ENCODE results near the gene AK5.

The AK5 gene

GRCh38 chr1:77339326-77339725 is 57.5 kb downstream of the AK5 start:
- Histone ChIP-seq H3K27ac (ENCODE audit: low read depth, low read length) (no peak overlapping the region), H3K27me3 (ENCODE audit: control insufficient read depth, insufficient read depth, low read length) (no peaks in the 10 kb centered on the region)

GRCh38 chr1:77341195-77341594 is 59.4 kb downstream of the AK5 start:
- Histone ChIP-seq H3K9ac (ENCODE audit: low read length) (no peak overlapping the region), H3K4me3 (ENCODE audit: low read length) (no peak overlapping the region), H3K27ac (ENCODE audit: low read depth, low read length) (no peak overlapping the region), H3K27me3 (ENCODE audit: control insufficient read depth, insufficient read depth, low read length) (no peaks in the 10 kb centered on the region), H3K4me1 (ENCODE audit: control insufficient read depth, insufficient read depth, low read length) (no peaks in the 10 kb centered on the region), H3K36me3 (ENCODE audit: control insufficient read depth, insufficient read depth, low read length) (no peaks in the 10 kb centered on the region)

More at GRCh38 chr1:77339326-77339725, 57.5 kb downstream of the AK5 start:
- no peaks in the 10 kb centered on the region for H3K36me3 ChIP-seq (ENCODE audit: control insufficient read depth, insufficient read depth, low read length)
- no peak overlapping the region for H3K4me3 ChIP-seq (ENCODE audit: low read length)
- H3K4me1 ChIP-seq (ENCODE audit: control insufficient read depth, insufficient read depth, low read length): no peaks in the 10 kb centered on the region
- no peak overlapping the region for H3K9ac ChIP-seq (ENCODE audit: low read length)

- no peaks in the 10 kb centered on the region for H3K36me3 ChIP-seq (ENCODE audit: control insufficient read depth, insufficient read depth, low read length)
- no peak overlapping the region for H3K27ac ChIP-seq (ENCODE audit: low read depth, low read length)
- H3K9ac ChIP-seq (ENCODE audit: low read length): no peak overlapping the region
- H3K27me3 ChIP-seq (ENCODE audit: control insufficient read depth, insufficient read depth, low read length): no peaks in the 10 kb centered on the region
- no peak overlapping the region for H3K4me3 ChIP-seq (ENCODE audit: low read length)
- no peaks in the 10 kb centered on the region for H3K4me1 ChIP-seq (ENCODE audit: control insufficient read depth, insufficient read depth, low read length)
Observed at GRCh38 chr1:77342745-77343144, 60.9 kb downstream of the AK5 start.

- Histone ChIP-seq H3K36me3 (ENCODE audit: control insufficient read depth, insufficient read depth, low read length) (no peaks in the 10 kb centered on the region), H3K4me1 (ENCODE audit: control insufficient read depth, insufficient read depth, low read length) (no peaks in the 10 kb centered on the region), H3K27me3 (ENCODE audit: control insufficient read depth, insufficient read depth, low read length) (no peaks in the 10 kb centered on the region), H3K9ac (ENCODE audit: low read length) (no peak overlapping the region), H3K4me3 (ENCODE audit: low read length) (no peak overlapping the region), H3K27ac (ENCODE audit: low read depth, low read length) (no peak overlapping the region)
Observed at GRCh38 chr1:77347646-77348045, 65.8 kb downstream of the AK5 start.

- Histone ChIP-seq H3K9ac (ENCODE audit: low read length) (no peak overlapping the region), H3K27ac (ENCODE audit: low read depth, low read length) (no peak overlapping the region), H3K27me3 (ENCODE audit: control insufficient read depth, insufficient read depth, low read length) (no peaks in the 10 kb centered on the region), H3K4me1 (ENCODE audit: control insufficient read depth, insufficient read depth, low read length) (no peaks in the 10 kb centered on the region), H3K4me3 (ENCODE audit: low read length) (no peak overlapping the region), H3K36me3 (ENCODE audit: control insufficient read depth, insufficient read depth, low read length) (no peaks in the 10 kb centered on the region)
Observed at GRCh38 chr1:77348549-77348948, 66.7 kb downstream of the AK5 start.

- no peaks in the 10 kb centered on the region for H3K4me1 ChIP-seq (ENCODE audit: control insufficient read depth, insufficient read depth, low read length)
- no peak overlapping the region for H3K4me3 ChIP-seq (ENCODE audit: low read length)
- H3K27ac ChIP-seq (ENCODE audit: low read depth, low read length): no peak overlapping the region
- no peak overlapping the region for H3K9ac ChIP-seq (ENCODE audit: low read length)
- no peaks in the 10 kb centered on the region for H3K36me3 ChIP-seq (ENCODE audit: control insufficient read depth, insufficient read depth, low read length)
- no peaks in the 10 kb centered on the region for H3K27me3 ChIP-seq (ENCODE audit: control insufficient read depth, insufficient read depth, low read length)
Observed at GRCh38 chr1:77349275-77349674, 67.5 kb downstream of the AK5 start.

- H3K27ac ChIP-seq (ENCODE audit: low read depth, low read length): no peak overlapping the region
- H3K27me3 ChIP-seq (ENCODE audit: control insufficient read depth, insufficient read depth, low read length): no peaks in the 10 kb centered on the region
- no peak overlapping the region for H3K9ac ChIP-seq (ENCODE audit: low read length)
- no peaks in the 10 kb centered on the region for H3K36me3 ChIP-seq (ENCODE audit: control insufficient read depth, insufficient read depth, low read length)
- no peak overlapping the region for H3K4me3 ChIP-seq (ENCODE audit: low read length)
- no peaks in the 10 kb centered on the region for H3K4me1 ChIP-seq (ENCODE audit: control insufficient read depth, insufficient read depth, low read length)
Observed at GRCh38 chr1:77350012-77350770, 68.4 kb downstream of the AK5 start.

GRCh38 chr1:77354536-77354935 is 72.7 kb downstream of the AK5 start:
- Histone ChIP-seq H3K36me3 (ENCODE audit: control insufficient read depth, insufficient read depth, low read length) (no peaks in the 10 kb centered on the region), H3K27me3 (ENCODE audit: control insufficient read depth, insufficient read depth, low read length) (no peaks in the 10 kb centered on the region), H3K4me3 (ENCODE audit: low read length) (no peak overlapping the region), H3K4me1 (ENCODE audit: control insufficient read depth, insufficient read depth, low read length) (no peaks in the 10 kb centered on the region), H3K9ac (ENCODE audit: low read length) (no peak overlapping the region), H3K27ac (ENCODE audit: low read depth, low read length) (no peak overlapping the region)

GRCh38 chr1:77355010-77355409 is 73.2 kb downstream of the AK5 start:
- Histone ChIP-seq H3K27me3 (ENCODE audit: control insufficient read depth, insufficient read depth, low read length) (no peaks in the 10 kb centered on the region), H3K27ac (ENCODE audit: low read depth, low read length) (no peak overlapping the region), H3K36me3 (ENCODE audit: control insufficient read depth, insufficient read depth, low read length) (no peaks in the 10 kb centered on the region), H3K4me1 (ENCODE audit: control insufficient read depth, insufficient read depth, low read length) (no peaks in the 10 kb centered on the region), H3K9ac (ENCODE audit: low read length) (no peak overlapping the region), H3K4me3 (ENCODE audit: low read length) (no peak overlapping the region)

- Histone ChIP-seq H3K9ac (ENCODE audit: low read length) (no peak overlapping the region), H3K4me3 (ENCODE audit: low read length) (no peak overlapping the region), H3K27me3 (ENCODE audit: control insufficient read depth, insufficient read depth, low read length) (no peaks in the 10 kb centered on the region), H3K4me1 (ENCODE audit: control insufficient read depth, insufficient read depth, low read length) (no peaks in the 10 kb centered on the region), H3K36me3 (ENCODE audit: control insufficient read depth, insufficient read depth, low read length) (no peaks in the 10 kb centered on the region), H3K27ac (ENCODE audit: low read depth, low read length) (no peak overlapping the region)
Observed at GRCh38 chr1:77356136-77356535, 74.3 kb downstream of the AK5 start.

GRCh38 chr1:77360256-77360655 is 78.4 kb downstream of the AK5 start:
- Histone ChIP-seq H3K36me3 (ENCODE audit: control insufficient read depth, insufficient read depth, low read length) (no peaks in the 10 kb centered on the region), H3K27ac (ENCODE audit: low read depth, low read length) (no peak overlapping the region), H3K4me1 (ENCODE audit: control insufficient read depth, insufficient read depth, low read length) (no peaks in the 10 kb centered on the region), H3K9ac (ENCODE audit: low read length) (no peak overlapping the region), H3K27me3 (ENCODE audit: control insufficient read depth, insufficient read depth, low read length) (no peaks in the 10 kb centered on the region), H3K4me3 (ENCODE audit: low read length) (no peak overlapping the region)

GRCh38 chr1:77361621-77362020 is 79.8 kb downstream of the AK5 start:
- Histone ChIP-seq H3K27me3 (ENCODE audit: control insufficient read depth, insufficient read depth, low read length) (no peaks in the 10 kb centered on the region), H3K9ac (ENCODE audit: low read length) (no peak overlapping the region), H3K4me1 (ENCODE audit: control insufficient read depth, insufficient read depth, low read length) (no peaks in the 10 kb centered on the region), H3K36me3 (ENCODE audit: control insufficient read depth, insufficient read depth, low read length) (no peaks in the 10 kb centered on the region), H3K27ac (ENCODE audit: low read depth, low read length) (no peak overlapping the region), H3K4me3 (ENCODE audit: low read length) (no peak overlapping the region)

GRCh38 chr1:77370161-77370560 is 88.3 kb downstream of the AK5 start:
- Histone ChIP-seq H3K27me3 (ENCODE audit: control insufficient read depth, insufficient read depth, low read length) (no peaks in the 10 kb centered on the region), H3K27ac (ENCODE audit: low read depth, low read length) (no peak overlapping the region), H3K4me1 (ENCODE audit: control insufficient read depth, insufficient read depth, low read length) (no peaks in the 10 kb centered on the region)

More at GRCh38 chr1:77370161-77370560, 88.3 kb downstream of the AK5 start:
- Histone ChIP-seq H3K9ac (ENCODE audit: low read length) (no peak overlapping the region), H3K4me3 (ENCODE audit: low read length) (no peak overlapping the region), H3K36me3 (ENCODE audit: control insufficient read depth, insufficient read depth, low read length) (no peaks in the 10 kb centered on the region)
